ENCODE measurements around the gene CAMK1D.

DNA sequence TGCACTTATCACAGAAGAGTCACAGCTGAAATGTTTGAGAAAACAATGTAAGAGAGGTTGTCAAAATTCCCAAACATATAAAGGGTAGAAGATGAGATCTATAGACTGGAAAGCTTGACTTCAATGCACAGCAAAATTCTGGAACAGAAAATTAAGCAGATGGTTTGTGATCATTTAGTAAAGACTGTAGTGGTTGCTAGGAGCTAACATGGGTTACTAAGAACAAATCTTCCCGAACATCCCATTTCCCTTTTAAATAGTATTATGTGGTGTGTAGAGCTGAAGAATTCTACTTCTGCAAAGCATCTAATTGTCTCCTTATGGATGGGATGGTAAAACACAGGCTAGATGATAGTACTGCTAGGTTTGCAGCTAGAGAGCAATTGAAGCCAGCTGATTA lies 312.3 kb downstream of the CAMK1D start:
- TF ChIP-seq, protein P1, sequence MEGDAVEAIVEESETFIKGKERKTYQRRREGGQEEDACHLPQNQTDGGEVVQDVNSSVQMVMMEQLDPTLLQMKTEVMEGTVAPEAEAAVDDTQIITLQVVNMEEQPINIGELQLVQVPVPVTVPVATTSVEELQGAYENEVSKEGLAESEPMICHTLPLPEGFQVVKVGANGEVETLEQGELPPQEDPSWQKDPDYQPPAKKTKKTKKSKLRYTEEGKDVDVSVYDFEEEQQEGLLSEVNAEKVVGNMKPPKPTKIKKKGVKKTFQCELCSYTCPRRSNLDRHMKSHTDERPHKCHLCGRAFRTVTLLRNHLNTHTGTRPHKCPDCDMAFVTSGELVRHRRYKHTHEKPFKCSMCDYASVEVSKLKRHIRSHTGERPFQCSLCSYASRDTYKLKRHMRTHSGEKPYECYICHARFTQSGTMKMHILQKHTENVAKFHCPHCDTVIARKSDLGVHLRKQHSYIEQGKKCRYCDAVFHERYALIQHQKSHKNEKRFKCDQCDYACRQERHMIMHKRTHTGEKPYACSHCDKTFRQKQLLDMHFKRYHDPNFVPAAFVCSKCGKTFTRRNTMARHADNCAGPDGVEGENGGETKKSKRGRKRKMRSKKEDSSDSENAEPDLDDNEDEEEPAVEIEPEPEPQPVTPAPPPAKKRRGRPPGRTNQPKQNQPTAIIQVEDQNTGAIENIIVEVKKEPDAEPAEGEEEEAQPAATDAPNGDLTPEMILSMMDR (IDR thresholded peaks at IDR 0.05; ENCODE audit: low read depth, low read length, poor library complexity, severe bottlenecking) = no peak
- TF ChIP-seq EZH2phosphoT487 (IDR thresholded peaks at IDR 0.05; ENCODE audit: borderline replicate concordance, low read length) = no peak

All from DOHH2 (cell line).